Activated CD4-positive, alpha-beta T cell treated with anti-CD3 and anti-CD28 coated beads, Interleukin-2, Interleukin-6, amounts not matched to agents 100 ng/mL and 50 ng/mL, durations not matched to agents 16 hours and 8 hours (primary cell): ENCODE measurements around the gene MYBPC2.

Experiments
- DNase-seq: peaks from one replicate; pipeline ENCODE4 v3.0.0-alpha.2; 2020

The MYBPC2 gene

GRCh38 chr19:50412419-50412818, 20.3 kb upstream of the MYBPC2 start:
- no peak for DNase-seq

DNA sequence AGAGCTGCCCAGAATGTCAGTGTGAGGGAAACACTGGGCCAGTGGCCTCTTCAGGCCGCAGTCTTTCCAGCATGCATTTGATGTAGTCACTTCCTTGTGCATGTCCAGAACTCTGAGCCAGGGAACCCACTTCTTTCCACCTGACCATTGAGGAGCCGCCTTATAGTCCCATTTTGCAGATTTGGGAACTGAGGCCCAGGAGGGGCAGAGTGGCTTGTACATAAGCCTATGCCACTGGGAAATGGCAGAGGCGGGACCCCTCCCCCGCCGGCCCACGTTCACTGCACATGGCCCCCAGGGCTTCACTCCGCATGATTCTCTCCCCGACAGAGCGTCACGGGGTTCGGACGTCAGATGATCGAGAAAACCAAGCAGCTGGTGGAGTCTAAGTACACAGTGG, 19.6 kb upstream of the MYBPC2 start:
- DNase-seq = no peak

GRCh38 chr19:50413531-50413930, 19.2 kb upstream of the MYBPC2 start:
- DNase-seq = no peak

GRCh38 chr19:50414864-50415660, 17.6 kb upstream of the MYBPC2 start:
- DNase-seq = peak; percentile 82

GRCh38 chr19:50415661-50416033, 17.0 kb upstream of the MYBPC2 start:
- DNase-seq = no peak

GRCh38 chr19:50416034-50416977, 16.4 kb upstream of the MYBPC2 start:
- no peak for DNase-seq

GRCh38 chr19:50417111-50418081, 15.3 kb upstream of the MYBPC2 start:
- DNase-seq = no peak

- DNase-seq = no peak
These were observed 14.3 kb upstream of the MYBPC2 start, which contains the start of gene SPIB for GRCh38 chr19:50418176-50419021. TSS of gene SPIB (plus strand) at chr19:50418938. CDS start at chr19:50418963, 25 bp downstream.

DNA sequence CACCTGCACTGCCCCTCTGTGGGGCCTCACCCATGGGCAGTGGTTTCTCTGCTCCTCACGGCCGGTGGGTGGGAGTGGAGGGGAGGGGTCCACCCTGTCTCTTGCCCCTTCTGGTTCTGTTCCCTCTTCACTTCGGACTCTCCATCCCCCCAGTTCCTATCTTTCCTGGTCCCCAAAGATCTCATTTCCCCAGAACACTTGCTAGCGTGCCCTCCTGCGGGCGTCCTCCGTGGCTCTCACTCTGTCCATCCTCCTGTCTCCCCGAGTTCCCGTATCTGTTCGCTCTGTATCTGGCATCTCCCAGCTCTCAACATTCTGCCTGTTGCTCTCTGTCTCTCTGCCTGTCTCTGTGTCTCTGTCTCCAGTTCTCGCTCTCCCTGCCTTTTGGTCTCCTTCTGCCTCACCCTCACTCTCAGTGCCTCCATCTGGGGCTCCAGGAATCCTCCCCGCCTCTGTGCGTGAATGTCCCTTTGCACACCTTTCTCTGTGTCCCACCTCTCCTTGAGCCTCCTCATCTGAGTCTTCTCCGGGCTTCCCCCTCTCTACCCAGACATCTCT, 13.6 kb upstream of the MYBPC2 start:
- no peak for DNase-seq

GRCh38 chr19:50419580-50420035, 13.1 kb upstream of the MYBPC2 start:
- DNase-seq = no peak

DNA sequence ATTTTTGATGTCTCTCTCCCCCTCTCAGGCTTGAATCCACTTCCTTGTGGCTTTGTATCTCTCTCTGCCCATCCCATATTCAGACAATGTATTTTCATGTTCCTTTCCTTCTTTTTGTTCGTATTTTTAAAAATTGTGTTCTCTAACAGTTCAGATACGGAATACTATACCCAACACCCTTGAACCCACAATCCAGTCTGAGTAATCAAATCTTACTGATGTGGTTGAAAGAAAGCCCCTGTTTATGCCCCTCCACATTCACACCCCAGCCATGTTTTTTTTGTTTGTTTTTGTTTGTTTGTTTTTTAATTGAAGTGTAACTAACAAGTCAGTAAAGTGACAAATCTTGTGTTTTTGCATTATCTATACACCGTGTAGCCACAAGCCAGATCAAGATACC, 12.6 kb upstream of the MYBPC2 start:
- DNase-seq = no peak

- no peak for DNase-seq
These were observed 11.9 kb upstream of the MYBPC2 start for GRCh38 chr19:50420808-50421207.

- DNase-seq = no peak
These were observed 10.1 kb upstream of the MYBPC2 start for GRCh38 chr19:50422397-50423278.

- no peak for DNase-seq
These were observed 9.2 kb upstream of the MYBPC2 start for GRCh38 chr19:50423279-50424113.

GRCh38 chr19:50425581-50425980, 7.1 kb upstream of the MYBPC2 start:
- DNase-seq = no peak

GRCh38 chr19:50427318-50427925, 5.3 kb upstream of the MYBPC2 start:
- DNase-seq = no peak

GRCh38 chr19:50427997-50428425, 4.7 kb upstream of the MYBPC2 start:
- DNase-seq = peak; percentile 24

DNA sequence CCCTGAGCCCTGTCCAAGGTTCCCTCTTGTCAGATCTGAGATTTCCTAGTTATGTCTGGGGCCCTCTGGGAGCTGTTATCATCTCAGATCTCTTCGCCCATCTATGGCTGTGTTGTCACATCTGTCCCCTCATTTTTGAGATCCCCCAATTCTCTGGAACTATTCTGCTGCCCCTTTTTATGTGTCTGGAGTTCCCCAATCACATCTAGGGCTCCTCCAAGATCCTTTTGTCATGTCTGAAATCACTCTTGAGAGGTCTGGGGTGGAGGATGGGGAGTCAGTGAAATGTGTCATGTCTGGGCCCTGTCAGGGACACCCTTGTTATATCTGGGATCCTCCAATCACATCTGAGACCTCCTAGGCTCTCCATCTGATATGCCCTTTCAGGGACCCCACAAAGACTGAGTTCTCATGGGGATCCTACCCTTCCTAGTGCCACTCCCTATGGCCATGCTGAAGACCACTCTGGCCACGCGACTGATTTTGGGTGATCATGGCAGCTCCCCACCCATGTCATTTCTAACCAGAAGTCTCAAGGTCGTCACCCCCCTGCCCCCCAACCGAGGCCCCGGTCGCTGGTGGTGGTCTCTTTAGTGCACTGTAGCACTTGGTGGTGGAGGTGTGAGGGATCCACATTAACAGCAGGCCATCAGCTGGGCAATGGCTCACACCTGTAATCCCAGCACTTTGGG, 3.8 kb upstream of the MYBPC2 start:
- DNase-seq = no peak
